Hepatocyte (in vitro differentiated cells): ENCODE data around the gene UVRAG.

Source experiments
- EZH2 ChIP-seq: fragments of 200-600 bp; sonication (generic); IDR thresholded peaks from 2 replicates; pipeline ENCODE4 v1.6.1; 2016; ENCODE audit warnings: antibody characterized with exemption, mild to moderate bottlenecking, borderline replicate concordance
- TF ChIP-seq, protein P1 (sequence below): fragments of 200-600 bp; sonication (generic); IDR thresholded peaks from 2 replicates; pipeline ENCODE4 v1.5.1; 2016; ENCODE audit warnings: antibody characterized with exemption, mild to moderate bottlenecking; ENCODE audit not compliant: poor library complexity

DNA sequence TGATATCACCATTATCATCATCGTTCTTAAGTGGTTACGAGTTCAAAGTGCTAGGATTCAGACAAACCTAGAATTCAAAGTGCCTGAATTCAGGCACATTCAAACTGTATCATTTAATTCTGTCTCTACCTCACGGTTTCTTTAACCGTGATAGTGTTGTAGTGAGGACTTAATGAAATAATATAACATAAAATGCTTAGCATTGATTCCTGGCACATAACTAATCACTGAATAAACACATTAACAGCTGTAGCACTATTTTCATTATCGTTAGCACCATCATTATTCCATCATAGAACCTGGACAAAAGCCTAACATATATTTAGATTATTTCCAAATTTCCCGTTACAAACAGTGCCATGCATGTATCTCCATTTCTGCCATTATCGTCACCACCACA, 289.3 kb downstream of the UVRAG start:
- TF ChIP-seq EZH2 = no peak
- TF ChIP-seq, protein P1, sequence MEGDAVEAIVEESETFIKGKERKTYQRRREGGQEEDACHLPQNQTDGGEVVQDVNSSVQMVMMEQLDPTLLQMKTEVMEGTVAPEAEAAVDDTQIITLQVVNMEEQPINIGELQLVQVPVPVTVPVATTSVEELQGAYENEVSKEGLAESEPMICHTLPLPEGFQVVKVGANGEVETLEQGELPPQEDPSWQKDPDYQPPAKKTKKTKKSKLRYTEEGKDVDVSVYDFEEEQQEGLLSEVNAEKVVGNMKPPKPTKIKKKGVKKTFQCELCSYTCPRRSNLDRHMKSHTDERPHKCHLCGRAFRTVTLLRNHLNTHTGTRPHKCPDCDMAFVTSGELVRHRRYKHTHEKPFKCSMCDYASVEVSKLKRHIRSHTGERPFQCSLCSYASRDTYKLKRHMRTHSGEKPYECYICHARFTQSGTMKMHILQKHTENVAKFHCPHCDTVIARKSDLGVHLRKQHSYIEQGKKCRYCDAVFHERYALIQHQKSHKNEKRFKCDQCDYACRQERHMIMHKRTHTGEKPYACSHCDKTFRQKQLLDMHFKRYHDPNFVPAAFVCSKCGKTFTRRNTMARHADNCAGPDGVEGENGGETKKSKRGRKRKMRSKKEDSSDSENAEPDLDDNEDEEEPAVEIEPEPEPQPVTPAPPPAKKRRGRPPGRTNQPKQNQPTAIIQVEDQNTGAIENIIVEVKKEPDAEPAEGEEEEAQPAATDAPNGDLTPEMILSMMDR = no peak
